GM12891 (cell line): Measurements from ENCODE around the gene MELTF.

Experiments used
- DNase-seq: peaks from one replicate; pipeline ENCODE4 v3.0.0; 2011; ENCODE audit warnings: low spot score; ENCODE audit not compliant: insufficient read length
- FAIRE-seq: peaks from 2 replicates; lab custom pipeline; 2011; peaks lifted over from hg19 to GRCh38; lab: Jason Lieb, UNC
- PAX5 ChIP-seq: IDR thresholded peaks from 2 replicates; pipeline ENCODE4 v1.6.1; 2011; ENCODE audit warnings: low read length, moderate library complexity, mild to moderate bottlenecking; ENCODE audit not compliant: insufficient read depth, severe bottlenecking
- POLR2A ChIP-seq: IDR thresholded peaks from 2 replicates; pipeline ENCODE4 v1.6.1; 2011; ENCODE audit warnings: low read depth, low read length, control low read depth
- POLR2AphosphoS5 ChIP-seq: IDR thresholded peaks from 2 replicates; pipeline ENCODE4 v1.6.1; 2011; ENCODE audit warnings: low read depth, low read length, control low read depth
- POU2F2 ChIP-seq: IDR thresholded peaks from 2 replicates; pipeline ENCODE4 v1.6.1; 2011; ENCODE audit warnings: low read depth, mild to moderate bottlenecking, control low read depth, low read length, moderate library complexity
- SPI1 ChIP-seq: IDR thresholded peaks from 2 replicates; pipeline ENCODE4 v1.6.1; 2011; ENCODE audit warnings: low read depth, low read length, control low read depth
- TAF1 ChIP-seq: IDR thresholded peaks from 2 replicates; pipeline ENCODE4 v1.6.1; 2011; ENCODE audit warnings: low read depth, low read length, control low read depth

Gene MELTF

GRCh38 chr3:197021231-197021630 is 8.4 kb downstream of the MELTF start:
- TF ChIP-seq POLR2AphosphoS5: no peak
- no peak for TF ChIP-seq POLR2A
- no peak for TF ChIP-seq PAX5
- TF ChIP-seq TAF1: no peak
- no peak for TF ChIP-seq SPI1
- TF ChIP-seq POU2F2: no peak
- FAIRE-seq: no peak
- no peak for DNase-seq

GRCh38 chr3:197019535-197019934 is 10.1 kb downstream of the MELTF start:
- DNase-seq (no peak), FAIRE-seq (no peak)
- TF ChIP-seq TAF1 (no peak), SPI1 (no peak)

GRCh38 chr3:197019021-197019420 is 10.6 kb downstream of the MELTF start:
- DNase-seq: no peak
- TF ChIP-seq PAX5: no peak
- TF ChIP-seq POU2F2: no peak
- no peak for TF ChIP-seq POLR2A
- no peak for TF ChIP-seq POLR2AphosphoS5
- TF ChIP-seq SPI1: no peak
- no peak for TF ChIP-seq TAF1
- no peak for FAIRE-seq

DNA sequence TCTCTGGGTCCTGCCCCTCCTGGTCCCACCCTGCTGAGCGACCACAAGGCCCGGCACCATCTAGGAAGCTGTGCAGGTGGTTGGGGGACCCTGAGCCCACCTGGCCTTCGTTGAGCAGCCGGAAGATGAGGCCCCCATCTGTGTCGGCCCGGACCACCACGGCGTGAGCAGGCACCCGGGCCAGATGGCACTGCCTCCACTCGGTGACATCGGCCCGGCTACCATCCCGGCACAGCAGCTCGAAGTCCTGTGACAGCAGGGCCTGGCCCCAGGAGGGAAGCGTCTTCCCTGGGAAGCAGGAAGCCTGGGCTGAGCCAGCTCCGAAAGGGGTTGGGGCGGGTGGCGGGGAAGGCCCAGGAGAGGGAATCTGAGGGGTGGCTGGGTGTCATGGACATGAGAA is 12.6 kb downstream of the MELTF start:
- TF ChIP-seq POLR2AphosphoS5 (no peak), PAX5 (no peak), TAF1 (no peak), POLR2A (no peak), SPI1 (no peak), POU2F2 (no peak)
- DNase-seq (no peak), FAIRE-seq (no peak)

DNA sequence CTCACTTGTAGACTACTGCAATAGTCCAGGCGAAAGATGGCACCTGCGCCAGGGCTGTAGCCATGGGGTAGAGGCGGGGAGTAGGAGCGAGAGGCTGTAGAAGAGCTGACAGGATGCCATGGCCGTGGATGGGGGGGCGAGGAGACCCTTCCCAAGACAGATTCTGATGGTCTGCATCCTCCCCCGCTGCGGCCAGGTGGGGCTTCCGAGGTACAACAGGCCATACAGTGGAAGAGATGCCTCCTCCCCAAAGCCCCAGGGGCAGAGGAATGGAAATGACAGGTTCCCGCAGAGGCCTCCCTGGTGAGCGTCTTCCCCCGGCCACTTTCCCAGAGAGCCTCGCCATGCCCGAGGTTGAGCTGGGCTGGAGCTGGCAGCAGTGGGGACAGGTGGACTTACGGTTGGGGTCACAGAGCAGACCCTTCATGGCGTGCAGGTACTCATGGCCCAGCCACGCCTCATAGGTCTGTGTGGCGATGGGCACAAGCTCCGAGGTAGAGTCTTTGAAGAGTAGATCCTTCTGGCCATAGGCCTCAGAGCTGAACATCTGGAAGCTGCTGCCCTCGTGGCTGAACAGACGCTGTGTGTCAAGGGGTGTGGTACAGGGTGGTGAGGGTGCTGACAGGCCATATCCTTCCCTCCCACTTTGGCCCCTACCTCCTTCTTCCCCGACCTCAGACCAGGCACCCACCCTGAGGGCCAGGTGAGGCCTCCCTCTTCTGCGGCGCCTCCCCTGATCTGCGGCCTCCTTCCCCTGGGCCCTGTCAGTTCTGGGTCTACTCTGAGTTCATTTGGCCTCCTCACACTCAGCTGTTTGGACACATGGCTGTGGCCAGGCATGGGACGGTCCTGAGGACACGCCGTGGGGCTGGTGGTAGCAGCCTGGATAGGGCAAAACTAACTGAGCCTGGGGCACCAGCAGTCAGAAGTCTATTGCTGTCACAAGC is 13.6 kb downstream of the MELTF start:
- no peak for FAIRE-seq
- TF ChIP-seq PAX5 (no peak), POU2F2 (no peak), TAF1 (no peak), POLR2AphosphoS5 (no peak), SPI1 (no peak), POLR2A (no peak)
- DNase-seq: no peak

- no peak for DNase-seq
- FAIRE-seq: no peak
- TF ChIP-seq POLR2AphosphoS5: no peak
- no peak for TF ChIP-seq TAF1
- TF ChIP-seq PAX5: no peak
- no peak for TF ChIP-seq POU2F2
- no peak for TF ChIP-seq SPI1
- TF ChIP-seq POLR2A: no peak
Measured at GRCh38 chr3:197014942-197015575, 14.6 kb downstream of the MELTF start.

DNA sequence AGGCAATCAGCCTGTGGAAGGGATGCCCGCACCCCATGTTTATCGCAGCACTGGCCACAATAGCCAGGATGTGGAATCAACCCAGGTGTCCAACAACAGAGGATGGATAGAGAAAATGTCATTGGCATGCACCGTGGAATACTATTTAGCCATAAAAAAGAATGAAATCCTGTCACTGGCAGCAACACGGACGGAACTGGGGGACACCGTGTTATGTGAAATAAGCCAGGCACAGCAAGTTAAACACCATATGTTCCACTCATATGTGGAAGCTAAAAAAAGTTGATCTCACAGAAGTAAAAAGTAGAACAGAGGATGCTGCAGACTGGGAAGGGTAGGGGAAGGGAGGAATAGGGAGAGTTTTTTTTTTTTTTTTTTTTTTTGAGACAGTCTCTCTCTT is 15.6 kb downstream of the MELTF start:
- TF ChIP-seq SPI1 (no peak), POLR2AphosphoS5 (no peak), POU2F2 (no peak), POLR2A (no peak), PAX5 (no peak), TAF1 (no peak)
- no peak for FAIRE-seq
- no peak for DNase-seq

- DNase-seq (no peak), FAIRE-seq (no peak)
- TF ChIP-seq POU2F2: no peak
- TF ChIP-seq POLR2AphosphoS5: no peak
- TF ChIP-seq TAF1: no peak
- no peak for TF ChIP-seq POLR2A
- no peak for TF ChIP-seq SPI1
- TF ChIP-seq PAX5: no peak
Measured at GRCh38 chr3:197012540-197012883, 17.1 kb downstream of the MELTF start.

- DNase-seq (no peak), FAIRE-seq (no peak)
- TF ChIP-seq TAF1: no peak
Measured at GRCh38 chr3:197011780-197012539, 17.7 kb downstream of the MELTF start.
